ENCODE data around the gene SNPH. TPM values are rescaled to one million over a fixed set of nuclear protein-coding genes. Genes with fewer than 3 reads are reported as not detected.
"Not testable (repeated sequence)": the region's sequence is repeated elsewhere in the genome, so short reads cannot be mapped to it uniquely, and the experiment has no call there.

SNPH gene
- total RNA-seq (2014; rRNA removed; shearing (Covaris generic)): 4.0 and 9.9 TPM in 2 replicates

GRCh38 chr20:1266167-1266973, at the start of gene SNPH:
Gene SNPH (plus strand): TSS chr20:1266294. CDS start chr20:1296240, 29,946 bp downstream.
- peak; percentile 76 for DNase-seq (ENCODE audit: low read depth)

- not testable (repeated sequence) for DNase-seq (ENCODE audit: low read depth)
Measured at GRCh38 chr20:1216527-1217427, 49.3 kb upstream of the SNPH start.

GRCh38 chr20:1222750-1223149, 43.3 kb upstream of the SNPH start:
- DNase-seq (ENCODE audit: low read depth): not testable (repeated sequence)

- no peak for DNase-seq (ENCODE audit: low read depth)
Measured at GRCh38 chr20:1224205-1224890, 41.7 kb upstream of the SNPH start.

GRCh38 chr20:1225263-1225782, 40.8 kb upstream of the SNPH start:
- DNase-seq (ENCODE audit: low read depth): peak; percentile 66

- DNase-seq (ENCODE audit: low read depth): peak; percentile 83
Measured at GRCh38 chr20:1225783-1226654, 40.1 kb upstream of the SNPH start, which contains the start of gene RAD21L1. Gene RAD21L1 (plus strand): TSS chr20:1226044. CDS start chr20:1228454, 2,410 bp downstream.

GRCh38 chr20:1229541-1229940, 36.6 kb upstream of the SNPH start:
- no peak for DNase-seq (ENCODE audit: low read depth)

- DNase-seq (ENCODE audit: low read depth): no peak
Measured at GRCh38 chr20:1232286-1233111, 33.6 kb upstream of the SNPH start.

- no peak for DNase-seq (ENCODE audit: low read depth)
Measured at GRCh38 chr20:1240549-1240948, 25.5 kb upstream of the SNPH start.

GRCh38 chr20:1241456-1241855, 24.6 kb upstream of the SNPH start:
- DNase-seq (ENCODE audit: low read depth): peak; percentile 77

- no peak for DNase-seq (ENCODE audit: low read depth)
Measured at GRCh38 chr20:1242099-1242498, 24.0 kb upstream of the SNPH start.

GRCh38 chr20:1242530-1242929, 23.6 kb upstream of the SNPH start:
- DNase-seq (ENCODE audit: low read depth): peak; percentile 98

- no peak for DNase-seq (ENCODE audit: low read depth)
Measured at GRCh38 chr20:1245578-1245977, 20.5 kb upstream of the SNPH start.

GRCh38 chr20:1247689-1248088, 18.4 kb upstream of the SNPH start:
- DNase-seq (ENCODE audit: low read depth): no peak

- DNase-seq (ENCODE audit: low read depth): not testable (repeated sequence)
Measured at GRCh38 chr20:1250282-1250681, 15.8 kb upstream of the SNPH start.

GRCh38 chr20:1252416-1252815, 13.7 kb upstream of the SNPH start:
- no peak for DNase-seq (ENCODE audit: low read depth)

GRCh38 chr20:1254254-1254653, 11.8 kb upstream of the SNPH start:
- DNase-seq (ENCODE audit: low read depth): no peak

GRCh38 chr20:1255675-1256074, 10.4 kb upstream of the SNPH start:
- no peak for DNase-seq (ENCODE audit: low read depth)

- no peak for DNase-seq (ENCODE audit: low read depth)
Measured at GRCh38 chr20:1263853-1264252, 2.2 kb upstream of the SNPH start.

- DNase-seq (ENCODE audit: low read depth): no peak
Measured at GRCh38 chr20:1264727-1265126, 1.4 kb upstream of the SNPH start.
